ENCODE measurements around the gene PSTPIP2.
"Not testable (repeated sequence)": the region's sequence is repeated elsewhere in the genome, so short reads cannot be mapped to it uniquely, and the experiment has no call there.

The PSTPIP2 gene, protein sequence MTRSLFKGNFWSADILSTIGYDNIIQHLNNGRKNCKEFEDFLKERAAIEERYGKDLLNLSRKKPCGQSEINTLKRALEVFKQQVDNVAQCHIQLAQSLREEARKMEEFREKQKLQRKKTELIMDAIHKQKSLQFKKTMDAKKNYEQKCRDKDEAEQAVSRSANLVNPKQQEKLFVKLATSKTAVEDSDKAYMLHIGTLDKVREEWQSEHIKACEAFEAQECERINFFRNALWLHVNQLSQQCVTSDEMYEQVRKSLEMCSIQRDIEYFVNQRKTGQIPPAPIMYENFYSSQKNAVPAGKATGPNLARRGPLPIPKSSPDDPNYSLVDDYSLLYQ

DNA sequence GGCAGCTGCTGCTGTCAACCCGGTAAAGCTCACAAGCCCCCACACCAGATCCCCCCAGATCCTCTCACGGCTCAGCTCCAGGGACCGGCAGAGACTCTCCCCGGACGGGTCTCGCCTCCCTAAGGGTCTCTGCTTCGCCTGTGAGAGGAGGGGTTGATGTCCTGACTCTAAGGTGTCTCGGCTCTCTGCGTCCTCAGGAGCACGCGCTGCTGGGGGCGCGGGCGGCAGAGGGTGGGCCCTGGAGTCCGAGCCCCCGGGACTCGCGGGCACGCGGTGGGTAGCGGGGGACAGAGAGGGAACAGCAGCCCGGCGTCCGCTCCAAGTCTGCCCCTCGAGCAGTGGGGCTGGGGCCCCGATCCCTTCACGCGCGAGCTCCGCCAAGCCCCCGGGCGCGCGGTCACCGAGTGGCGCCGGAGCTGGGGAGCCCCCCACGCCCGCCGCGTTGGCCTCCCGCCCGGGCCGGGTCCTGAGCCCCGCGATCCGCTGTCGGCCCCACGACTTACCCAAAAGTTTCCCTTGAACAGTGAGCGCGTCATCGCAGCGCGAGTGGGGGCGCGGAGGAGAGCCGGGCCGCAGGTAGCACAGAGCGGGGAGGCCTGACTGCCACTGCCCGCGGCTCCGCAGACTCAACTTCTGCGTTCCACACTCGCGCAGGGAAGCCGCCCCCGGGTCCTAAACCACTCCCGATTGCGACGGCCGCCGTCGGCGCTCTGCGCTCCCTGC lies at the start of gene PSTPIP2:
TSS of gene PSTPIP2 (minus strand) at position 608 of the 723 bp plus-strand sequence. CDS start at position 536, 72 bp downstream.
- DNase-seq, result peak; percentile 67

DNA sequence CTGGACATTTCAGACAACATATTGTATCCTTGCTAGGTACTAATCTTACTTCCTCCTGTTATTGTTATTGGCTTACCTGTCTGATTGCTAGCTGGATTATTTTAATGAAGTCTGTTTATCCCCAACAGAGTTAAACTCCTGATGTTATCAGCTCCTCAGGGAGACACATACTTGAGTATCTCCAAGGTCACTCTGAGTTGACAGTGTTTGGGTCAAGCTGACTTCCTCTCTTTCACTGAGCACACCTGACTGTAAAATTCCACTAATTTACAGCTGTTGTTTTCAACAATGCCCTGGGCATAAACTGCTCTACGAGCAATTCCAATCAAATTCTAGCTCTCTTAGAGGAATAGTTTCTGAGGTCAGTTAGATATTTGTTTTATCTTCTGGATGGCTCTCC lies 41.7 kb upstream of the PSTPIP2 start:
- DNase-seq, result no peak

DNA sequence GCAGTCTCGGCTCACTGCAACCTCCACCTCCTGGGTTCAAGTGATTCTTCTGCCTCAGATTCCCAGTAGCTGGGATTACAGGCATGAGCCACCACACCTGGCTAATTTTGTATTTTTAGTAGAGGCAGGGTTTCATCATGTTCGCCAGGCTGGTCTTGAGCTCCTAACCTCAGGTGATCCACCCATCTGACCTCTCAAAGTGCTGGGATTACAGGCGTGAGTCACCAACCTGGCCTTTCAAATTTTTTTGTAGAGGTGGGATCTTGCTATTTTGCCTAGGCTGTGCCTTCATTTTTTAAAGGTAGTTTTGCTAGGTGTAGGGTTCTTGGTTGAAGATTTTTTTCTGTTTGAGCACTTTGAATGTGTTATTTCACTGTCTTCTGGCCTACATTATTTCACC lies 38.3 kb upstream of the PSTPIP2 start:
- no peak for DNase-seq

DNA sequence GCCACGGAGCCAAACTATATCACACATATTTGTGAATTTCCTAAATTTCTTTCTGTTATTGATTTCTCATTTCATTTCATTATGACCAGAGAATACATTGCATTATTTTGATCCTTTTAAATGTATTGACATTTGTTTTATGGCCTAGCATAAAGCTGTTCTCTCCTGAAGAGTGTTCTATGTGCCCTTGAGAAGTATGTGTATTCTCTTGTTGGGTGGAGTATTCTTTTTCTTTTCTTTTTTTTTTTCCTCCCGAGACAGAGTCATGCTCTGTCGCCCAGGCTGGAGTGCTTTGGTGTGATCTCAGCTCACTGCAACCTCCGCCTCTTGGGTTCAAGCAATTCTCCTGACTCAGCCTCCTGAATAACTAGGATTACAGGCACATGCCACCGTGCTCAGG lies 37.3 kb upstream of the PSTPIP2 start:
- no peak for DNase-seq

DNA sequence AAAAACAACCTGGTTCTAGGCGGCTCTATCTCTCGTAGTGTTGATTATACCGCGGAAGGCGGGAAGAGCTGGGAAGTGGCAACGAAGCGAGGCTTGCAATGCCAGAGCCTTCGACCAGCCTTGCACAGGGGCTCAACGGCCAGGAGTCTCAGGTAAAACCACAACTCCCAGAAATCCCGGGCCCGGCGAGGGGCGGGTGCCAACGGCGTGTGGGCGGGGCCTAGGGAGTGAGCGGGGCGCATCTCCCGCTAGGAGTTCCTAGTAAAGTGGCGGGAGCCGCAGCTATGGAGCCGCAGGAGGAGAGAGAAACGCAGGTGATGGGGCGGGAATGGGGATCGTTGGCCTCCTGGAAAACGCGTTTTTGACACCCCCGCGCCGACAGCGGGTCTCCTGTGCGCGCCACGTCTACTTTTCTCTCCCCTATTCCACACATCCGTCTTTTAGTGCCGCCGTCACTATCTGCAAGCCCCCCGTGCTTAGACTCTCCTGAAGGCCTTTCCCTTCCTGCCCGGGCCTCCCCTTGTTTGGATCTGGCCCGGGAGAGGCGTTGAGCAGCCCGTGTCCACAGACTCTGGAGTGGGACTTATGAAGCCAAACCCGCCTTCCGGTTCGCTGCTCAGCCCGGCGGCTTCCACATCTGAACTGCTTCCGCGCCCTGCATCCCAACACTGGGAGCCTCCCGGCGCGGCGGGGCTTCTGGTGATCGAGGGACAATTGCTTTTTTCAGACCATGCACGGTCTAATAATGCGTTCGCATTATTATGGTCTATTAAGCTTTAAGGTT lies 32.3 kb upstream of the PSTPIP2 start, which contains the start of gene HAUS1:
TSS of gene HAUS1 (plus strand) at position 258 of the 784 bp plus-strand sequence. CDS start at position 285, 27 bp downstream.
- DNase-seq, result peak; percentile 92

DNA sequence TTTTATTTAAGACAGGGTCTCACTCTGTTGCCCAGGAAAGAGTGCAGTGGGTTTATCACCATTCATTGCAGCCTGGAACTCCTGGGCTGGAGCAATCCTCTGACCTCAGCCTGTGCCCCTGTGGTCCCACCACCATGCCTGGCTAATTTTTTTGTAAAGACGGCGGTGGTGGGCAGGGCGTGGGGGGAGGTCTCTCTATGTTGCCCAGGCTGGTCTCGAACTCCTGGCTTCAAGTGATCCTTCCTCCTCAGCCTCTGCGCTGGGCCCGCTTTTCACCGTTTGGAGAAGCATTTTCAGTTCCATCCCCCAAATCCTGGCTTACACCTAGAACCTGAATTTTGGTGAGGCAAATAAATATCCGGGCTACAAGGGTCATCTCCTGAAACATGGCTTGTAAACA lies 27.4 kb upstream of the PSTPIP2 start:
- DNase-seq, result no peak

DNA sequence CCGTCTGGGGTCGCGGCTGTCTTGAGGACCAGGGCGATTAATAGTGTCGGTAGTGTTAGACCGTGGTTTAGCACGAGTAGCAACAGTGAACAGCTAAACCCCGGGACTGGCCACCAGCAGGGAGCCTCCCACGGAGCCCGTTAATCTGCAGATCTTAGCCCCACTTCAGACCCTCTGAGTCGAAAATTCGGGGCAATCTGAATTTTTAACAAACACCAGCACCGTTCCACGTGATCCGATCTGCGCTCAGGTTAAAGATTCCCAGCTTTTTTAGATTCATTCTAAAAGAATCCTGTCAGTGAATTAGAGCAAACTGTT lies 26.5 kb upstream of the PSTPIP2 start:
- DNase-seq, result no peak

DNA sequence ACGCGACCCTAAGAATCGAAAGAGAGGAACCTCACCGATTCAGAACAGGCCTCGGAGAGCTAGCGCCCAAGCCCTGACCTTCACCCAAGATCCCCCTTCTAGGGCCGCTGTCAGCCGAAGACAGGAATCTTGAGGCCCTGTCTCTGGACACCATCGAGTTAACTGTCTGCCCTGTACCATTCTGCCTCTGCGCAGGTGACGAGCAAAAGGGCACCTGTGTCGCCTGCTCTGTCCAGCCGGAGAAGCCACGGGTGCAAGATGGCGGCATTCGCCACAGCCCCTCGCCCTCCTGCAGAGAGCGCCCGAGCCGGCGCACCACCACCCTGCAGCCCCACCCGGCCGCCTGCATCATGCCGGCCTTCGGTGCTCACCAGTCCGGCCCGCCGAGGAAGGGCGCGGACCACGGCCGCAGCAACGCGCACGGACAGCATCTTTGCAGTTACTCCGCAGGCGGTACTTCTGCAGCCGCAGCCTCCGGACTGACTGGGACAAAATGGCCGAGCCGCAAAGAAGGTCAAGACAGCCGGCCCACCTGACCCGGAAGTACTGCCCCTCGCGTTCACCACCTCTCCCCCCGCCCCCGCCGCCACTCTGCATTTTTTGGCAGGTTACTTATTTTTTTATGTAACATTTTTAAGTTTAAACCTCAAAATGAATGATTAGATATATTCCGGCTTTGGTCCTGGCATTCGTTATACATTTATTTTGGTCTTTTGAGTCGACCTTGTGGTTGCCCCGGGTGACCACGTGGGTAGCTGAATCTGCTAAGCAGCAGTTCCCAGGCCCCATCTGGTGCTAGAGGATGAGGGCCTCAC lies 25.9 kb upstream of the PSTPIP2 start, which contains the start of gene ATP5F1A:
TSS of gene ATP5F1A (minus strand) at position 496 of the 815 bp plus-strand sequence. CDS start at position 431, 65 bp downstream.
- peak; percentile 91 for DNase-seq

DNA sequence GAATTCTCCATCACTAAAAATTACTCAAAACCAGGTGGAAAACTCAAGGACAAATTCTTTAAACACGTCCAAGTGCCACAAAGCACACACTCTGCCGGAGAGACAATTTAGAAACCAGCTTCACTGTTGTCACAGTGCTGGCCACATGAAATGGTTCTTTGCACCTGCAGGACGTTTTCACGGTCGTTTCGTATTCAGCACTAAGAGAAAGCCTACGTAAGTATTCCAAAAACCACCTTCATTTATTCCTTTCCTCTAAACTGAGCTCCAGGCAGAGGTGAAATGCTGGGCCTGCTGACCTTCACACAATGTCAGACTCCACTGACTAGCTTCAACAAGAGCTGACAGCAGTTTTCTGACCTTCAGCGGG lies 25.4 kb upstream of the PSTPIP2 start:
- no peak for DNase-seq

DNA sequence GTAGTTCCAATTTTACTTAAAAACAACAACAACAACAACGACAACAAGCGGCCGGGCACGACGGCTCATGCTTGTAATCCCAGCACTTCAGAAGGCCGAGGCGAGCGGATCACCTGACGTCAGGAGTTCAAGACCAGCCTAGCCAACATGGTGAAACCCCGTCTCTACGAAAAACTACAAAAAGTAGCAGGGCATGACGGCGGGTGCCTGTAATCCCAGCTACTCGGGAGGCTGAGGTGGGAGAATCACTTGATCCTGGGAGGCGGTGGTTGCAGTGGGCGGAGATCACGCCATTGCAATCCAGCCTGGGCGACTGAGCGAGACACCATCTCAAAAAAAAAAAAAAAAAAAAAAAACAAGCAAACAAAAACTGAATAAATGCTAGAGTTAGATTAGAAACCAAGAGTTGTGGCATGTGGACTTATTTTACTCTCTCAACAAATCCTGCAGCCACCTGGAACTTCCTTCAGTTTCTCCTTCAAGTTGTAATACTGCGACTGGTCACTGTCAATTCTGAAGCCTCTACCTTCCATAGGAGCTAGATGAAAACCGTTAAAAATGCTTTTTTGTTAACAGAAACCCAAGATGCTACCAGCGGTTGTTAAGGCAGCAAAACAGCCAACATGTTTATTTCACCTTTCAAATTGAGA lies 24.7 kb upstream of the PSTPIP2 start:
- DNase-seq, result peak; percentile 27

DNA sequence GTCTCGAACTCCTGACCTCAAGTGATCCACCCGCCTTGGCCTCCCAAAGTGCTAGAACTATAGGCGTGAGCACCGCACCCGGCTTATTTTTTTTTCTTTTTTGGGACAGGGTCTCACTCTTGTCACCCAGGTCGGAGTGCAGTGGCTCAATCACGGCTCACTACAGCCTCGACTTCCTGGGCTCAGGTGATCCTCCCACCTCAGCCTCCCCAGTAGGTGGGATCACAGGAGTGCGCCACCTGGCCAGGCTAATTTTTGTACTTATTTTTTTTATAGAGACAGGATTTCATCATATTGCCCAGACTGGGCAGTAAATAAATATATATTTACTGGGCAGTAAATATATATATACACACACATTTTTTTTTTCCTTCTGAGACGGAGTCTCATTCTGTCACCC lies 23.5 kb upstream of the PSTPIP2 start:
- DNase-seq, result no peak

DNA sequence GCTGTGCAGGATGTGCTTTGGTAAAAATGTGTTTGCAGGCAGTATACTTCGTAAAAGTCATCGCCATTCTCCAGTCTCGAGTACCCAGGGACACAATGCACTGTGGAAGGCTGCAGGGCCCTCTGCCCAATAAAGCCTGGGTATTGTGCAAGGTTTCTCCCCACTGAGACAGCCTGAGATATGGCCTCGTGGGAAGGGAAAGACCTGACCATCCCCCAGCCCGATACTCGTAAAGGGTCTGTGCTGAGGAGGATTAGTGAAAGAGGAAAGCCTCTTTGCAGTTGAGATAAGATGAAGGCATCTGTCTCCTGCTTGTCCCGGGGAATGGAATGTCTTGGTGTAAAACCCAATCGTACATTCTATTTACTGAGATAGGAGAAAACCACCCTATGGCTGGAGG lies 16.4 kb upstream of the PSTPIP2 start:
- DNase-seq, result not testable (repeated sequence)

DNA sequence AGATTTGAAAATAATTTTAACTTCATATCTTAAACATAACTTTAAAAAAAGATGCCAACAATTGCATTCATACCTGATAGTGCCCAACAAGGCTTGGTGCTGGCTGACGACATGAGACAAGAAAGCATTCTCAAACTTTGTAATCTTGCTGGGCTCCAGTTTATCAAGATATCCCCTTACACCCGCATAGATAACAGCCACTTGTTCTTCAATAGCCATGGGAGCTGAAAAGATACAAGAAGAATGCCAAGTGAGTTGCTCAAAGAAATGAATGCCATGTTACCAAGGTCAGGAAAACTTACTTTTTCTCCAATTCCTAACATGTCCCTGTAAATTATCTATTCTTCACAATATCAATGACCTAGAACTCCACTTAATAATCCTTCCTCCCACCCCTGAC lies 12.4 kb upstream of the PSTPIP2 start:
- DNase-seq, result no peak

DNA sequence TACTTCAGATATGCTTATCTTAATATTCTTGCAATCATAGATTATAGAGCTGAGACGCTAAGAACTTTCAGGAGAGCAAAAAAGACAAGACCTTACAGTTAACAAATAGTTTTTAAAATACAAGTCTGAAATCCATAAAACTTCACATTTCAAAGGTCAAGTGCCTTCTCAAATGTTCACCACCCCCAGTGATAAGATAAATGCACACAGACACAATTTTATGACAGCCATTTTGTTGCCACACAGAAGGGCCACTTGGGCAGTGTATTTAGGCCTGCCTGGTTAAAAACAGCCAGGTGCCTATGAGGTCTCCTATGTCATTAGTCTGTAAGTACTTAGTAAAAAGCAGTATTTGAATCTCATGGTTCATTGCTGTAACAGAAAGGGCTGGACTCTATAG lies 8.1 kb upstream of the PSTPIP2 start:
- no peak for DNase-seq

DNA sequence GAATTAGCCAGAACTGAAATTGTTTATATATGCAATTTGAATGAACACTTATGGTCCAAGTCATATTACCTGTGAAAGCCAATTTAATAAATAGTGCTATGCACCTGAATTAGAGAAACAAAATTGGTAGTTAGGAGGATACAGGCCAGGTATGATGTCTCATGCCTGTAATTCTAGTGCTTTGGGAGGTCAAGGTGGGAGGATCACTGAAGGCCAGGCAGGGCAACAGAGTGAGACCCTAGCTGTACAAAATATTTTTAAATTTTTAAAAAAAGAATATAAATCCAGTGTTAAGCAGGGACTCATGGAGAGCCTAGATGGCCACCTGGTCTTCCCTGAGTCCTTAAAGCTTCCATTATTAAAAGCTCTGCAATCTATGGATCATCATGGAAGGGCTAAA lies 7.3 kb upstream of the PSTPIP2 start:
- DNase-seq, result no peak

DNA sequence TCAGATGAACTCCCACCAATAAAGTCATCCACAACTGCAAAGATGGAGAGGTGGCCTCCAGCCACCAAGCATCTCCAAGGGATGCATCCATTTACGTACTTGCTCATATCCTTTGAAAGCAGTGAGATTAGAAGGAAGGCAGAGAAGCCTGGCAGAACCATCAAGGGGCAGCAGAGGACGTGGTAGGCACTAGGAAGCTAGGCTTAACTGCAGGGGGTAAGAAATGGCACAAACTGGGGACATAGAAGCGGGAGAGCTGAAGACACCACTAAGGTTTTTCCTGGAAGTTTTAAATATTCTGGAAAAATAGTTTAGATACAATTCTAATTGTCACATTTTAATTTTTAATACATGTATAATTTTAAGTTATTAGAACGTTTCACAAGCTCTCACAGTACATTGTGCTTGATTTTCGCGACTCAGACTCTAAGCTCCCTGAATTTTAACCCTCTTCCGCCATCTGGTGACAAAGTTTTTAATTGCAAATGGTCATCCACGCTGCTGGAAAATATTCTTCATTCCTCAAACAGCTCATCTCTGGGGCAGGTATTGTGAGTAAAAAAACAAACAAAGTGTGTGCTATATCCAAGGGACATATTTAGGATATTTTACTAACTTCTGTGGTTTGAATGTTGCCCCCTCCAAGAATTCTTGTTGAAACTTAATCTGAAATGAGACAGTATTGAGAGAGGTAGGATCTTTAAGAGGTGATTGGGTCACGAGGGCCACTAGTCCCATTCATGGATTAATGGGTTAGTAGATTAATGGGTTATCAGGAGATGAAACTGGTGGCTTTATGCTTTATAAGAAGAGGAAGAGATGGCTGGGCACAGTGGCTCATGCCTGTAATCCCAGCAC lies 1.6 kb upstream of the PSTPIP2 start:
- peak; percentile 79 for DNase-seq

DNA sequence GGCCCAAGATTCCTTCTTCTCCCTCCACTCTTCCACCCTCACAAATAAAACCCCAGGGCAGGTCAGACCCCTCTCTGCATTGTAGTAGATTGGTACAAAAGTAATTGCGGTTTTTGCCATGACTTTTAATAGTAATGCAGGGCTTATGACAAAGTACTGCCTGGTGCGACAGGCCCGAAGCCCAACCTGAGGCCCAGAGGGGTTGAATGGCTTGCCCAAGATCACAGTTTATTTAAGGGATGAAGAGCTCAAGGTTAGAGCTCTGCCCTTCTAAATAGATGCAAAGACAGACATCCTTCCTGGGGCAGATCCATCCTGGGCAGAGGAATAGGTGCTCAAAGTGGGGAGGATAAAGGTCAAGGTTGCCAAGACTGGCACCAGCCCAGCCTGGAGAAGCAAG lies 899 bp upstream of the PSTPIP2 start:
- DNase-seq, result no peak

DNA sequence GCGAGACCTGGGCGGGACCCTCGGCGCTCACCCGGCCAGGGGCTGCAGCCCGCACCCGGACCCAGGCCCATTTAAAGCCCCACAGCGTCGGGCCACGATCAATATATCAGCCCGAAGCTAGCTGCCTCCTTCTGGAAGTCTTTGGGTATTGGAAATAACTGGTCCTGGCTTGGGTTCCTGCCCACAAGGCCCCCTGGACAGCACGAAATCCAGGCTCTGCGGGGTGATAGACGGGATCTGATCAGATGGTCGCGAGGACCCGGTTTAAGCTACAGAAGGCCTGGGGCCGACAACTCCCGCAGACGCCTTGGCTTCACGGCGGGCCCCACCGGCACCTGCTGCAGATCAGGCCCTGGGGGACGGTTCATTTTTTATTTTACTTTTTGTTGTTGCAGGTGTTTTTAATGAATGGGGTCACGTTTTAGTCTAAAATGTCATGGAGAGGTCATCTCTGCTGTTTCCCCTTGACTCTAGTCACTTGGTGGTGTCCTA lies 362 bp upstream of the PSTPIP2 start:
- DNase-seq, result no peak

DNA sequence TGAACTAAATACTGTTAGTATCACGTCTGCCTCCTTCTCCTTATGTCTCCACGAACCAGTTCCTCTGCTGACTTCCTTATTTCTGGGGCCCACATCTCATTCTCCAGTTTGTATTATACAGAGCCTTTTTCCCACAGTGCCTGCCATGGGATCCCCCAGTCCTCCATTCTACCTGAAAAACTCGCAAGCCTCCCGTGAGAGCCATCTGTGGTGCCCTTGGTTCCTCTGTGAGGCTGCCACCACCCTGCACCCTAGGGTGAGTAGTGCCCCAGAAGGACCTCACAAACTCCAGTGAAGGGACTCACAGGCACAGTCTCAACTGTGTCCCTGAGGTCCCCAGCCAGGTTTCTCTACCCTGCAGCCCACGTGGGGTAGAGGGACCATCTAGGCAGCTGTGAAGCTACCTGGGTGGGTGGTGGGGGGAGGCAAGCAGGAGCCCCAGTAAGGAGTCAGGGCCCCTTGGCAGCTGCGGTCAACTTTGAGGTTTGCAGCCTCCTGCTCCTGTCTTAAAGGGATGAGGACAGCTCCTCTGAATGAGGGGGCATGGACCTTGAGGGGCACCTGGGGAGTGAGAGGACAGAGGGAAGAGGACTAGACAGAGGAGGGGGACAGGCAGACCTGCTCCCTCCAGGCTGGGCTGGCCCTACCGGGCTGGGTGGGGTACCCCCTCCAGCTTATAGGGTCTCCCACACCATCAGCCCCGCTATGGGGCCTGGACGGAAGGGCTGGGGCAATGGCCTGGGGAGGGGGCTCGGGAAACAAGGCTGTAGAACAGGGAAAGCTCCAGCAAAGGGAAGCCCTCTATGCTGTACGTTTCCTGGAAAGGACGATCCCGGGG lies 1.0 kb downstream of the PSTPIP2 start:
- no peak for DNase-seq

DNA sequence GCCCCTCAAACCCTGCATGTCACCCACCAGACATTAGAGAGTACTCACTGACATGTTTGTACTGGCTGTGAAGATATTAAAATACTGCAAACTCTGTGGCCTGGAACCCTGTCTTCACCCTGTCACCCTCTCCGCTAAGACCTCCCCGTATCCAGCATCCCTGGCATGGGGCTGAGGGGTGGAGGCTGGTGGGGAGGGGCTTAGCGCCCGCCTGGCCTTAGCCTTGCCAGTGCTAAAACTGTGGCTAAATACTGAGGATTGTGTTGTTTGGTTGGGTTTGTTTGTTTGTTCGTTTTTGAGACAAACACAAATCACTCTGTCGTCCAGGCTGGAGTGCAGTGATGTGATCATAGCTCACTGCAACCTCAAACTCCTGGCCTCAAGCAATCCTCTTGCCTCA lies 1.8 kb downstream of the PSTPIP2 start:
- no peak for DNase-seq
